H9 (cell line): ENCODE data around the gene PPFIA4. TPM values are rescaled to one million over a fixed set of nuclear protein-coding genes. Genes with fewer than 3 reads are reported as not detected.

Experiments
- DNase-seq: peaks from one replicate; pipeline ENCODE4 v3.0.0-alpha.2; 2017
- H2AFZ ChIP-seq: one replicate; pipeline ENCODE4 v1.6.1; 2013; ENCODE audit warnings: mild to moderate bottlenecking, low read length, control low read depth, moderate library complexity
- H2AK5ac ChIP-seq: 2 replicates; pipeline ENCODE4 v1.6.1; 2013; ENCODE audit warnings: low read length, control low read depth, mixed read lengths; ENCODE audit not compliant: insufficient read length
- H2BK120ac ChIP-seq: one replicate; pipeline ENCODE4 v1.6.1; 2013; ENCODE audit warnings: low read depth, mild to moderate bottlenecking, low read length, control low read depth, inconsistent platforms; ENCODE audit not compliant: poor library complexity, severe bottlenecking
- H2BK12ac ChIP-seq: 2 replicates; pipeline ENCODE4 v1.6.1; 2013; ENCODE audit warnings: low read length, control low read depth, mixed read lengths, low read depth; ENCODE audit not compliant: insufficient read length
- H2BK15ac ChIP-seq: 2 replicates; pipeline ENCODE4 v1.6.1; 2013; ENCODE audit warnings: low read depth, low read length, control low read depth
- H2BK20ac ChIP-seq: one replicate; pipeline ENCODE4 v1.6.1; 2013; ENCODE audit warnings: low read depth, mild to moderate bottlenecking, low read length, control low read depth, inconsistent platforms; ENCODE audit not compliant: poor library complexity, severe bottlenecking
- H2BK5ac ChIP-seq: 2 replicates; pipeline ENCODE4 v1.6.1; 2013; ENCODE audit warnings: low read length, control low read depth, mixed read lengths; ENCODE audit not compliant: insufficient read length
- H3K14ac ChIP-seq: 2 replicates; pipeline ENCODE4 v1.6.1; 2013; ENCODE audit warnings: low read length, control low read depth; ENCODE audit not compliant: insufficient read depth
- H3K18ac ChIP-seq: 2 replicates; pipeline ENCODE4 v1.6.1; 2013; ENCODE audit warnings: low read depth, mild to moderate bottlenecking, mixed read lengths, low read length, control low read depth; ENCODE audit not compliant: insufficient read length
- H3K23ac ChIP-seq: 2 replicates; pipeline ENCODE4 v1.6.1; 2013; ENCODE audit warnings: low read length, control low read depth, mixed read lengths, low read depth; ENCODE audit not compliant: insufficient read length
- H3K23me2 ChIP-seq: 2 replicates; pipeline ENCODE4 v1.6.1; 2013; ENCODE audit warnings: low read depth, mild to moderate bottlenecking, mixed read lengths, low read length, control low read depth; ENCODE audit not compliant: insufficient read length, poor library complexity, severe bottlenecking
- H3K27ac ChIP-seq: 2 replicates; pipeline ENCODE4 v1.5.1; 2013; ENCODE audit warnings: low read length, control low read depth, mixed read lengths, low read depth; ENCODE audit not compliant: insufficient read length
- H3K27me3 ChIP-seq: 2 replicates; pipeline ENCODE4 v1.6.1; 2013; ENCODE audit warnings: low read length, control low read depth, inconsistent platforms; ENCODE audit not compliant: insufficient read depth
- H3K4ac ChIP-seq: 2 replicates; pipeline ENCODE4 v1.6.1; 2013; ENCODE audit warnings: low read depth, mild to moderate bottlenecking, control low read depth, inconsistent platforms, low read length, moderate library complexity
- H3K4me1 ChIP-seq: 2 replicates; pipeline ENCODE4 v1.6.1; 2013; ENCODE audit warnings: low read length, control low read depth, inconsistent platforms; ENCODE audit not compliant: insufficient read depth
- H3K4me2 ChIP-seq: 2 replicates; pipeline ENCODE4 v1.6.1; 2013; ENCODE audit warnings: low read length, control low read depth, mixed read lengths; ENCODE audit not compliant: insufficient read length, insufficient read depth
- H3K56ac ChIP-seq: 2 replicates; pipeline ENCODE4 v1.6.1; 2013; ENCODE audit warnings: low read depth, mild to moderate bottlenecking, mixed read lengths, low read length, control low read depth; ENCODE audit not compliant: insufficient read length
- H3K79me1 ChIP-seq: 2 replicates; pipeline ENCODE4 v1.6.1; 2013; ENCODE audit warnings: low read depth, mild to moderate bottlenecking, moderate library complexity, low read length, control low read depth, inconsistent platforms; ENCODE audit not compliant: insufficient read depth, poor library complexity, severe bottlenecking
- H3K79me2 ChIP-seq: 2 replicates; pipeline ENCODE4 v1.6.1; 2013; ENCODE audit warnings: low read length, control low read depth, inconsistent platforms; ENCODE audit not compliant: insufficient read depth
- H3K9ac ChIP-seq: 2 replicates; pipeline ENCODE4 v1.6.1; 2013; ENCODE audit warnings: low read length, control low read depth, mixed read lengths; ENCODE audit not compliant: insufficient read length; ENCODE audit errors: extremely low read depth
- H3K9me3 ChIP-seq: one replicate; pipeline ENCODE4 v1.6.1; 2013; ENCODE audit warnings: low read depth, low read length, inconsistent platforms; ENCODE audit not compliant: control insufficient read depth
- H3T11ph ChIP-seq: one replicate; pipeline ENCODE4 v1.6.1; 2013; ENCODE audit warnings: mild to moderate bottlenecking, low read length, control low read depth, inconsistent platforms
- H4K20me1 ChIP-seq: one replicate; pipeline ENCODE4 v1.6.1; 2013; ENCODE audit not compliant: control insufficient read depth, insufficient read length, insufficient read depth
- H4K5ac ChIP-seq: 2 replicates; pipeline ENCODE4 v1.6.1; 2013; ENCODE audit warnings: low read depth, mild to moderate bottlenecking, mixed read lengths, low read length, control low read depth; ENCODE audit not compliant: insufficient read length
- H4K8ac ChIP-seq: replicated peaks from 2 replicates; pipeline ENCODE4 v1.6.1; 2013; ENCODE audit warnings: low read length, control low read depth, mixed read lengths, low read depth; ENCODE audit not compliant: insufficient read length
- H4K91ac ChIP-seq: 2 replicates; pipeline ENCODE4 v1.6.1; 2013; ENCODE audit warnings: low read depth, mild to moderate bottlenecking, moderate library complexity, mixed read lengths, low read length, control low read depth; ENCODE audit not compliant: insufficient read length
- H3K27ac Mint-ChIP-seq, 3 experiments: 2 replicates in 2 of 3; 3 replicates in 1 of 3; pipeline ENCODE4 v1.8.0; 2020 to 2021; ENCODE audit warnings: mixed read lengths in 3 of 3, mild to moderate bottlenecking in 1 of 3, moderate library complexity in 1 of 3
- H3K27me3 Mint-ChIP-seq: 2 replicates; pipeline ENCODE4 v1.8.0; 2021; ENCODE audit warnings: low read depth, mild to moderate bottlenecking, moderate library complexity, mixed read lengths
- H3K36me3 Mint-ChIP-seq, 3 experiments: 2 replicates in 2 of 3; 3 replicates in 1 of 3; pipeline ENCODE4 v1.8.0; 2020 to 2021; ENCODE audit warnings: low read depth in 3 of 3, mixed read lengths in 3 of 3; ENCODE audit not compliant: insufficient read depth in 1 of 3
- H3K4me1 Mint-ChIP-seq, 2 experiments: 2 replicates each; pipeline ENCODE4 v1.8.0; 2020; ENCODE audit warnings: mixed read lengths in 2 of 2
- H3K4me3 Mint-ChIP-seq, 2 experiments: 2 replicates in 1 of 2; 3 replicates in 1 of 2; pipeline ENCODE4 v1.8.0; 2020 to 2021; ENCODE audit warnings: mild to moderate bottlenecking in 2 of 2, mixed read lengths in 2 of 2, moderate library complexity in 1 of 2
- H3K9me3 Mint-ChIP-seq, 2 experiments: 2 replicates in 1 of 2; 3 replicates in 1 of 2; pipeline ENCODE4 v1.8.0; 2020; ENCODE audit warnings: mild to moderate bottlenecking in 2 of 2, mixed read lengths in 2 of 2, moderate library complexity in 1 of 2
- WGBS: extraction: QIAGEN DNeasy Blood & Tissue Kit; methylation state at CpG from one replicate; pipeline ENCODE4 v1.1.7; 2013; ENCODE audit warnings: missing lambda C conversion rate, low lambda C conversion rate, mixed read lengths; ENCODE audit not compliant: insufficient read length; ENCODE audit errors: extremely low coverage; 5-methylcytosine and 5-hydroxymethylcytosine counted together
- total RNA-seq: library from RNA; stranded (reverse); gene quantifications from 2 replicates; pipeline ENCODE4 v1.2.1, GENCODE V29; 2021
- TF ChIP-seq, protein P1 (sequence below): fragments of 200-600 bp; sonication (generic); conservative IDR thresholded peaks from 3 replicates; pipeline ENCODE4 v1.8.0; 2021; ENCODE audit warnings: antibody characterized with exemption, mild to moderate bottlenecking

The PPFIA4 gene
- total RNA-seq, 1 experiment from 2014 or later: 3.9 TPM

DNA sequence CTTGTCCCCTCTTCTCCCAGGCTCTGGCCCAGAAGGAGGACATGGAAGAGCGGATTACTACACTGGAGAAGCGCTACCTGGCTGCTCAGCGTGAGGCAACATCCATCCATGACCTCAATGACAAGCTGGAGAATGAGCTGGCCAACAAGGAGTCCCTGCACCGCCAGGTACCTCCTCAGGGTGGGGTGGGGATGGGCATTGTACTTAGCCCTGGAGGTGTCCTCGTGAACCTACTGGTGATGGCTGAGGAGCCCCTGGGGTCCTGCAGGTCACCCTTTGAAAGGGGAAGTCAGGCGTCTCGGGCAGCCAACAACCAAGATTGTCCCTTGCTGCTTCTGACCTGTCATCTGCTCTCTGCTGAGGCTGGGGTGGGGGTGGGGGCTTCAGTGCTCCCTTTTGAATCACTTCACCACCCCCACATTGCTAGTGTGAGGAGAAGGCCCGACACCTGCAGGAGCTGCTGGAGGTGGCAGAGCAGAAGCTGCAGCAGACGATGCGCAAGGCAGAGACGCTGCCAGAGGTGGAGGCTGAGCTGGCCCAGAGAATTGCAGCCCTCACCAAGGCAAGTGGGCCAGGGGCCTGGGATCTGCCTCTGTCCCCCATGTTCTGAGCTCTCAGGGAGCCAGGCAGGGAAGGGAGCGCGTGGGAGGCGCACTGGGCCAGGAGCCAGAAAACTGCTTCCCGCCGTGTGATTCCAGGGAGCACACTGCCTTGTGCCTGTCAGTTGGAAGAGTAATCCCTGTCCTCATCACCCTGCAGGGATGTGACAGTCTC is 19.7 kb downstream of the PPFIA4 start:
- Histone ChIP-seq H3K18ac (no peak overlapping the region), H3K4ac (no peak overlapping the region), H3K79me2 (no peaks in the 10 kb centered on the region), H2AFZ (no peak overlapping the region), H2BK20ac (no peak overlapping the region), H2BK15ac (no peak overlapping the region), H3K56ac (no peak overlapping the region), H3K27me3 (no peaks in the 10 kb centered on the region), H2BK5ac (no peak overlapping the region), H4K91ac (no peak overlapping the region), H3K79me1 (no peaks in the 10 kb centered on the region), H4K8ac (no peak overlapping the region), H3K4me2 (no peak overlapping the region), H3K23me2 (no peaks in the 10 kb centered on the region), H3K9ac (no peak overlapping the region), H3K4me1 (no peaks in the 10 kb centered on the region; the same call in 1 of the 2 replicates), H3K9me3 (no peaks in the 10 kb centered on the region), H3K14ac (no peak overlapping the region), H3K23ac (no peak overlapping the region), H4K20me1 (no peaks in the 10 kb centered on the region), H2AK5ac (no peak overlapping the region), H2BK120ac (no peak overlapping the region), H3T11ph (no peak overlapping the region), H2BK12ac (no peak overlapping the region), H4K5ac (no peak overlapping the region), H3K27ac (no peak overlapping the region)
- H3K4me1 Mint-ChIP-seq: peaks cover 12 to 37% of the 10 kb centered on the region in 2 experiments
- H3K36me3 Mint-ChIP-seq: peaks cover 0 to 32% (median 9%) of the 10 kb centered on the region in 3 experiments; a peak in 5 of 7 replicates
- no CpG with 5 or more reads among the region's 16 CpGs for WGBS
- no peak overlapping the region for H3K4me3 Mint-ChIP-seq
- no peak for DNase-seq
- TF ChIP-seq, protein P1, sequence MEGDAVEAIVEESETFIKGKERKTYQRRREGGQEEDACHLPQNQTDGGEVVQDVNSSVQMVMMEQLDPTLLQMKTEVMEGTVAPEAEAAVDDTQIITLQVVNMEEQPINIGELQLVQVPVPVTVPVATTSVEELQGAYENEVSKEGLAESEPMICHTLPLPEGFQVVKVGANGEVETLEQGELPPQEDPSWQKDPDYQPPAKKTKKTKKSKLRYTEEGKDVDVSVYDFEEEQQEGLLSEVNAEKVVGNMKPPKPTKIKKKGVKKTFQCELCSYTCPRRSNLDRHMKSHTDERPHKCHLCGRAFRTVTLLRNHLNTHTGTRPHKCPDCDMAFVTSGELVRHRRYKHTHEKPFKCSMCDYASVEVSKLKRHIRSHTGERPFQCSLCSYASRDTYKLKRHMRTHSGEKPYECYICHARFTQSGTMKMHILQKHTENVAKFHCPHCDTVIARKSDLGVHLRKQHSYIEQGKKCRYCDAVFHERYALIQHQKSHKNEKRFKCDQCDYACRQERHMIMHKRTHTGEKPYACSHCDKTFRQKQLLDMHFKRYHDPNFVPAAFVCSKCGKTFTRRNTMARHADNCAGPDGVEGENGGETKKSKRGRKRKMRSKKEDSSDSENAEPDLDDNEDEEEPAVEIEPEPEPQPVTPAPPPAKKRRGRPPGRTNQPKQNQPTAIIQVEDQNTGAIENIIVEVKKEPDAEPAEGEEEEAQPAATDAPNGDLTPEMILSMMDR: no peak
- H3K27me3 Mint-ChIP-seq: peaks cover 2% of the 10 kb centered on the region
- no peak overlapping the region for H3K27ac Mint-ChIP-seq
- H3K9me3 Mint-ChIP-seq: no peaks in the 10 kb centered on the region
